HepG2 (cell line): ENCODE measurements around the gene RHBDL3. TPM values are rescaled to one million over a fixed set of nuclear protein-coding genes. Genes with fewer than 3 reads are reported as not detected.

Experiments
- ATAC-seq: fragments of 200-7000 bp; cut with Tn5 transposase; 3 replicates; pipeline ENCODE4 v1.9.1; 2020; ENCODE audit warnings: mild to moderate bottlenecking, moderate library complexity
- BruUV-seq: library from RNA; stranded (reverse); fragments of 400-500 nt; replicated peaks from 2 replicates; lab custom pipeline; 2021; lab: Mats Ljungman, UMichigan
- CTCF ChIA-PET: fragments of 300-600 bp; formaldehyde crosslinking; extraction: SDS; loops from one replicate; lab custom pipeline; 2021; ENCODE audit warnings: low total read pairs, inconsistent platforms, low intra/inter-chr PET ratio; lab: Yijun Ruan, JAX
- POLR2A ChIA-PET: fragments of 350-600 bp; sonication (Branson Sonifier 250); formaldehyde crosslinking; loops from one replicate; lab custom pipeline; 2020; ENCODE audit warnings: antibody characterized with exemption, inconsistent platforms; lab: Yijun Ruan, JAX
- DNase-seq: peaks from one replicate; pipeline ENCODE4 v3.0.0-alpha.2; 2015; ENCODE audit warnings: low spot score
- FAIRE-seq: peaks from 3 replicates; lab custom pipeline; 2011; peaks lifted over from hg19 to GRCh38; lab: Jason Lieb, UNC
- H2AFZ ChIP-seq: one replicate; pipeline ENCODE4 v1.6.1; 2011; ENCODE audit warnings: low read length, inconsistent platforms
- H3K27ac ChIP-seq: fragments of 300-600 bp; 3 replicates; pipeline ENCODE4 v1.8.0; 2011; ENCODE audit warnings: mixed run types, mild to moderate bottlenecking, mixed read lengths, low read length, inconsistent platforms; ENCODE audit not compliant: insufficient read depth; ENCODE audit errors: extremely low read length
- H3K27me3 ChIP-seq, 2 experiments: fragments of 200-600 bp in 1 of 2; 2 replicates in 1 of 2; 3 replicates in 1 of 2; pipeline versions ENCODE4 v1.6.0 to v1.8.0; 2011; ENCODE audit warnings: low read length in 2 of 2, mild to moderate bottlenecking in 2 of 2, moderate library complexity in 2 of 2, inconsistent platforms in 1 of 2; ENCODE audit not compliant: insufficient read depth in 2 of 2, control insufficient read depth in 1 of 2
- H3K36me3 ChIP-seq, 2 experiments: fragments of 200-600 bp in 1 of 2; replicated peaks in 1 of 2; 2 replicates in 1 of 2; 3 replicates in 1 of 2; pipeline versions ENCODE4 v1.5.1 to v1.8.0; 2011; ENCODE audit warnings: low read length in 2 of 2, inconsistent platforms in 1 of 2; ENCODE audit not compliant: insufficient read depth in 2 of 2, control insufficient read depth in 1 of 2
- H3K4me1 ChIP-seq: 2 replicates; pipeline ENCODE4 v1.5.1; 2012; ENCODE audit warnings: low read length, inconsistent platforms; ENCODE audit not compliant: insufficient read depth
- H3K4me2 ChIP-seq: 2 replicates; pipeline ENCODE4 v1.6.0; 2011; ENCODE audit warnings: low read depth, low read length, inconsistent platforms
- H3K4me3 ChIP-seq, 3 experiments: fragments of 200-600 bp in 1 of 3; sonication (generic), shearing (Covaris generic) in 1 of 3; replicated peaks in 1 of 3; 2 replicates each; pipeline ENCODE4 v1.5.1; 2011 to 2016; ENCODE audit warnings: low read length in 3 of 3, inconsistent platforms in 2 of 3, low read depth in 2 of 3, mild to moderate bottlenecking in 2 of 3, control low read depth in 1 of 3, mixed read lengths in 1 of 3; ENCODE audit not compliant: insufficient read depth in 1 of 3
- H3K79me2 ChIP-seq: one replicate; pipeline ENCODE4 v1.6.1; 2011; ENCODE audit warnings: low read length, inconsistent platforms; ENCODE audit not compliant: insufficient read depth
- H3K9ac ChIP-seq: 2 replicates; pipeline ENCODE4 v1.6.0; 2011; ENCODE audit warnings: mild to moderate bottlenecking, low read depth, low read length, inconsistent platforms; ENCODE audit not compliant: insufficient read depth
- H3K9me3 ChIP-seq: 2 replicates; pipeline ENCODE4 v1.5.1; 2012; ENCODE audit warnings: mild to moderate bottlenecking, low read length
- H4K20me1 ChIP-seq: 2 replicates; pipeline ENCODE4 v1.6.0; 2011; ENCODE audit warnings: inconsistent platforms, mild to moderate bottlenecking, low read length, moderate library complexity; ENCODE audit not compliant: insufficient read depth
- BORCS8-MEF2B ChIP-seq: sonication (generic); formaldehyde crosslinking; IDR thresholded peaks from 2 replicates; pipeline ENCODE4 v1.8.0; 2022; ENCODE audit warnings: mild to moderate bottlenecking, missing genetic modification reagents
- FOXA3 ChIP-seq: IDR thresholded peaks from 2 replicates; pipeline ENCODE4 v1.6.1; 2016; ENCODE audit warnings: missing genetic modification reagents, missing compliant biosample characterization
- HDAC2 ChIP-seq: sonication (generic); formaldehyde crosslinking; IDR thresholded peaks from 2 replicates; pipeline ENCODE4 v1.4.0; 2020; ENCODE audit warnings: missing genetic modification reagents
- HNRNPK ChIP-seq: fragments of 200-400 bp; formaldehyde crosslinking; IDR thresholded peaks from 2 replicates; pipeline ENCODE4 v1.6.1; 2018; ENCODE audit warnings: low read length, low read depth, moderate library complexity, mild to moderate bottlenecking; ENCODE audit not compliant: poor library complexity, severe bottlenecking
- KLF9 ChIP-seq: IDR thresholded peaks from 2 replicates; pipeline ENCODE4 v1.6.1; 2016; ENCODE audit warnings: low read depth
- RBAK ChIP-seq: sonication (generic); formaldehyde crosslinking; IDR thresholded peaks from 2 replicates; pipeline ENCODE4 v1.5.1; 2020; ENCODE audit warnings: mild to moderate bottlenecking, missing genetic modification reagents
- RCOR2 ChIP-seq: IDR thresholded peaks from 2 replicates; pipeline ENCODE4 v1.6.1; 2016; ENCODE audit warnings: missing biosample characterization, missing genetic modification reagents
- ZBTB10 ChIP-seq: sonication (generic); formaldehyde crosslinking; IDR thresholded peaks from 2 replicates; pipeline ENCODE4 v1.4.0; 2020; ENCODE audit warnings: missing genetic modification reagents, borderline replicate concordance
- ZBTB20 ChIP-seq: sonication (generic); formaldehyde crosslinking; IDR thresholded peaks from 2 replicates; pipeline ENCODE4 v1.8.1; 2023; ENCODE audit warnings: missing genetic modification reagents, low read depth, mild to moderate bottlenecking, borderline replicate concordance
- ZFAT ChIP-seq: sonication (generic); formaldehyde crosslinking; conservative IDR thresholded peaks from 2 replicates; pipeline ENCODE4 v1.8.1; 2023; ENCODE audit warnings: missing genetic modification reagents, inconsistent platforms
- WGBS: methylation state at CpG from one replicate; pipeline ENCODE4 v1.1.6; 2017; ENCODE audit warnings: low lambda C conversion rate; 5-methylcytosine and 5-hydroxymethylcytosine counted together
- in situ Hi-C: cut with HindIII; loops from 2 replicates; pipeline ENCODE4 v1.10.0; 2017; ENCODE audit warnings: low pct_unique_long_range_greater_than_20kb; ENCODE audit not compliant: extremely low pct_ligation_motif_present
- intact Hi-C: fragments of 100-400 bp; cut with micrococcal nuclease; formaldehyde crosslinking; loops from one replicate; pipeline ENCODE4 v1.10.0; 2022; ENCODE audit not compliant: unreplicated experiment
- polyA plus RNA-seq, 8 experiments: library from polyadenylated mRNA; depleted of rRNA in 3 of 8; stranded (reverse) in 7 of 8; unstranded in 1 of 8; fragments of >200 nt; fragmentation: Illumina TruSeq in 4 of 8; extraction: Trizol in 4 of 8; gene quantifications; 2 replicates each; pipeline versions ENCODE4 v1.2.1 to v1.2.3, GENCODE V29; 2011 to 2016; ENCODE audit warnings: low read depth in 4 of 8, missing spikeins in 1 of 8, mixed read lengths in 1 of 8; ENCODE audit not compliant: insufficient read depth in 1 of 8
- total RNA-seq, 5 experiments: library from RNA; depleted of rRNA; stranded (reverse); fragments of >200 nt; fragmentation: Illumina TruSeq; extraction: Trizol; gene quantifications; 2 replicates each; pipeline ENCODE4 v1.2.3, GENCODE V29; 2016; ENCODE audit warnings: low read depth in 1 of 5
- TF ChIP-seq, protein P1 (sequence below): IDR thresholded peaks from 2 replicates; pipeline ENCODE4 v1.6.1; 2016; ENCODE audit warnings: missing compliant biosample characterization, missing genetic modification reagents, borderline replicate concordance

Gene RHBDL3
- total and polyA plus RNA-seq, 2 of the 13 experiments (the other 11 are each of a cell fraction or from before 2014, with no cell fraction given) = 0.09 TPM; not detected in 1

GRCh38 chr17:32239456-32239855, 26.2 kb upstream of the RHBDL3 start:
- intact Hi-C loops (no loop called here), in situ Hi-C loops (no loop called here)
- no peaks in the 10 kb centered on the region for H3K4me1 ChIP-seq
- H2AFZ ChIP-seq = no peak overlapping the region
- no peaks in the 10 kb centered on the region for H3K9me3 ChIP-seq
- no peak overlapping the region for H3K27ac ChIP-seq
- no peak overlapping the region for H3K9ac ChIP-seq
- 10% methylated on average over 1 of the region's 2 CpGs for WGBS
- no peaks in the 10 kb centered on the region for H3K36me3 ChIP-seq
- DNase-seq (no peak), ATAC-seq (no peak), FAIRE-seq (no peak)
- POLR2A ChIA-PET = interaction anchor here (0.7 kb wide), 1 partner anchor 120 kb away, joined by 3 read pairs; no protein-coding TSS in a partner anchor
- CTCF ChIA-PET = no interaction called here
- no peak for TF ChIP-seq KLF9 (CRISPR knock-in tag)
- TF ChIP-seq HDAC2 (CRISPR knock-in tag) = no peak
- no peak for TF ChIP-seq ZBTB10
- no peak for TF ChIP-seq BORCS8-MEF2B (CRISPR knock-in tag)
- no peak for TF ChIP-seq ZBTB20 (CRISPR knock-in tag)
- TF ChIP-seq RCOR2 = no peak
- TF ChIP-seq RBAK (CRISPR knock-in tag) = no peak
- no peak for TF ChIP-seq ZFAT (CRISPR knock-in tag)
- no peak for TF ChIP-seq FOXA3 (CRISPR knock-in tag)
- TF ChIP-seq HNRNPK = no peak
- TF ChIP-seq, protein P1, sequence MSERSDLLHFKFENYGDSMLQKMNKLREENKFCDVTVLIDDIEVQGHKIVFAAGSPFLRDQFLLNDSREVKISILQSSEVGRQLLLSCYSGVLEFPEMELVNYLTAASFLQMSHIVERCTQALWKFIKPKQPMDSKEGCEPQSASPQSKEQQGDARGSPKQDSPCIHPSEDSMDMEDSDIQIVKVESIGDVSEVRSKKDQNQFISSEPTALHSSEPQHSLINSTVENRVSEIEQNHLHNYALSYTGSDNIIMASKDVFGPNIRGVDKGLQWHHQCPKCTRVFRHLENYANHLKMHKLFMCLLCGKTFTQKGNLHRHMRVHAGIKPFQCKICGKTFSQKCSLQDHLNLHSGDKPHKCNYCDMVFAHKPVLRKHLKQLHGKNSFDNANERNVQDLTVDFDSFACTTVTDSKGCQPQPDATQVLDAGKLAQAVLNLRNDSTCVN (CRISPR knock-in tag) = no peak
- H4K20me1 ChIP-seq = no peaks in the 10 kb centered on the region
- no peaks in the 10 kb centered on the region for H3K27me3 ChIP-seq
- no TSS peak for BruUV-seq
- no peaks in the 10 kb centered on the region for H3K79me2 ChIP-seq
- no peak overlapping the region for H3K4me2 ChIP-seq
- no peak overlapping the region for H3K4me3 ChIP-seq
